HG02623 (cell line): ENCODE measurements around the gene PAK3.

ENCODE experiments used
- ATAC-seq: cut with Tn5 transposase; IDR thresholded peaks from one replicate; pipeline ENCODE4 v1.9.1; 2021; ENCODE audit warnings: moderate library complexity; ENCODE audit not compliant: unreplicated experiment

PAK3 gene

DNA sequence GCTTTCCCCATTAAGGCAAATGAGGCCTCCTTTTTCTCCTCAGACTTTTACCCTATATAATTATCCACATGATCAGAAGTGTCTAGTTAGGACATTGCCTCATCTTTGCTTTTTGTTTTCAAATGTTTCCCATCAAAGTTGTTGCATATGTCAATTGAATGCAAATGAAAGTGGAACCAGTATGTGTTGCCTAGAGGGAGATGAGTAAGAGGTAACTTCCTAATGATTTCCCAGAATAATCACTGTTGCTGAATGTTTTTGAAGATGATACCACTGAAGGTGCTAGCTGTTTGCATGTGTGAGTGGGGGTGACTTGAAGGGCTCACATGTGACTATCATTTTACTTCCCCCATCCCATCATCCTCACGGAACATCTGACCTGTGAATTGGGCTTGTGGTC lies 33.9 kb downstream of the PAK3 start:
- ATAC-seq = no peak

DNA sequence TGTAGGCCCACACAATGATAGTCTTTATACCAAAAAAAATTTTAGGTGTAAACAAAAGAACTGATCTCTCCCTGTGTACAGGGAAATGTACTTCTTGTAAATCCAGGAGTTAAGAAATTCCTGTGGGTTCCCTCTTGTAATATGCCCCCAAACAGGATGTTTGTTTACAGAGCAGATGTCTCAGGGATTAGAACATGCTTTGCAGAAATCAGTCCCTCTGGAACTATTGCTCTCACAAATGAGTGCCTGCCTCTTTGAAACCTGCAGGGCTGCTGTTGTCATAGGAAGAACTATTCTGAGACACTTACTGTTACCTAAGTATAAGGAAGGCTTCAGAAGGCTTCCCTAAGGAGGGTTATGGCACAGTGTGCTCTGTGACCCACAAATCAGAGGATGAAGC lies 35.6 kb downstream of the PAK3 start:
- no peak for ATAC-seq

DNA sequence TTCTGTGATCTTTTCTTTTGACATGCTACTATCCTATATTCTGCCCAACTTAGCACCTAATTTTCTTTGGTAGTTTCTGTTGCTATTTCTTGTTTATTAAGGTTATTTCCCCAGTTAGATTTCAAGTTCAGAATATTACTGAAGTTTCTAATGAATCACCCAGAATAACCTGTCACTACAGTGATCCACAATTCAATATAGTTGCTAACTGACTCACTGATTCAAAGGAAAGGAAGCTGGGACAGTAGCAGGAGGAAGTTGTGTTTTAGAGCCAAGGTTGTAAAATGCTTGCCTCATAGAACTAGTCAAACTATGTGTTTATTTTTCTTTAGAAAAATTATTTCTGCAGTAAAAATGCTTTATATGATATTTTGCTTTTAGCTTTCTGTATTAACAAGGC lies 37.4 kb downstream of the PAK3 start:
- ATAC-seq = no peak

DNA sequence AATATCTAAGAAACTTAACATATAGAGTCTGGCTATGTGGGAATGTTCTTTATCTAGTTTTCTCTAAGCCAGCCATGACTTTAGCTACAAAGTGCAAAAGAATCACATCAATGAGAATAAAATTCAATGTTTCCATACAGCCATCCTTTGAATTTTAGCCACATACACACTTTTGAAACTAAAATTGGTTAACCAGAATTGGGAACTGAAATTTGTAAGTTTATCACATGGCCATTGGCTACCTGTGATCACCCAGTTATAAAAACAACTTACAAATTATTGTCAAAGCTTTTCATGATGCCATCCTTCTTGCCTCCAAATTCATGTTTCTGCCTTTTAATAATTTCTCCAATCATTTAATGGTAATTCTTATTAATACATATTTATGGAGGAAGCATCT lies 49.9 kb downstream of the PAK3 start:
- no peak for ATAC-seq

DNA sequence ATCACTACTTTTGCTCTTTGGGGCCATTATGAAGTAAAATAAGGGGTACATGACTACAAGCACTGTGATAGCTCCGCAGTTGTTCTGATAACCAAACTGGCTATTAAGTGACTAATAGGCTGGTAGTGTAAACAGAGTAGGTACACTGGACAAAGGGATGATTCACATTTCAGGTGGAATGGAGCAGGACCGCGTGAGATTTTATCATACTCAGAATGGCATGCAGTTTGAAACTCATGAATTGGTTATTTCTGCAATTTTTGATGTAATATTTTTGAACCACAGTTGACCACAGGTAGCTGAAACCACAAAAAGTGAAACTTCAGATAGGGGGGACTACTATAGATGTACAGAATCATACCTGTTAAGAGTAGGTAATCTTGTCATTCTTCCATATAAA lies 55.8 kb downstream of the PAK3 start:
- ATAC-seq = no peak

DNA sequence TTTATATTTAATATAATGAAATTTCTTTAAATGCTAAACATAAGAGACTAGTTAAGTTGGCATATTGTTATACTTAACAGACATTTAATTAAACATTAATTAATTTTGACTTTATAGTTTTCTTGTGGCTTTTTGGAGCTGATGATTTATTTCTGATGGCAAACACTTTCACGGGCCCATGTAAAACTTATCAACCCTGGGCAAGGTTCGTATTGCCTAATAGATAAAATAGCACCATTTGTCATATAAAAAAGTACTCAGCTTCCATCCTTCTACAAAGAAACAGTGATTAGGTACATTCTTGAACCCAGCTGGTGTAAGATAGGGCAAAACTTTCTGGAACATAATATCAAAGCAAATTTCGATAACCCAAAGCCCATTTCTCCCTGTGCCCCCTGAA lies 63.2 kb downstream of the PAK3 start:
- ATAC-seq = no peak

DNA sequence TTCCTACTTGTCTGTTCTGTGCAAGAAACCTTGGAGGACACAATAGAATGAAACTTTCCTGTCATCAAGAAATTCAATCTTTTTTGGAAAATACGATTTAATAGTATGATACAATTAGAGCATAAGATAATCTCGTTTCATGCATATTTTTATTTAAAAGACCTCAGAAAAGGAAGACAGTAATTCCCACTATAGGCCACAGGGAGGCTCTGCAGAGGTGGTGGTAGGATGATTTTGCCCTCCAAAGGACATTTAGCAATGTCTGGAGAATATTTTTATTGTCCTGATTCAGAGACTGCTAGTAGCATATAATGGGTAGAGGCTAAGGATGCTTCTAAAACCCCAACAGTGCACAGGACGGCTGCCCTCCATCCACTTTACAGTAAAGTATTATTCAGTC lies 68.7 kb downstream of the PAK3 start:
- ATAC-seq = no peak

DNA sequence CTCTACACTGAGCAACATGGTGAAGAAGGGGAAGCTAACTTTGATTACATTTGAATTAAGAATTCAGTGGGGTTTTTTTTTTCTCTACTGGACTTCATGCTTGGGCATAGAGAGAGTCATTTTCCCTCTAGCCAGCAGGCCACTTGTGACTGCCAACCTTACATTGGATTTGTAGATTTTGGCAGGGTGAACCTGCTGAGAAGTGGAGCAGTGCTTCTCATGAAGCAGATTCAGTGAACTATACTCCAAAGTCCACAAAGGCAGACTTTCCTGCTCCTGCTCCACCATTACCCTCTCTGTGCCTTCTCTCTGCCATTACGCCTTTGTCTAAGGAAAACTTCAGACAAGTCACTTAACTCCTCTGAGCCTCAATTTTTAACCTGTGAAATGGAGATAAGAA lies 69.9 kb downstream of the PAK3 start:
- no peak for ATAC-seq

DNA sequence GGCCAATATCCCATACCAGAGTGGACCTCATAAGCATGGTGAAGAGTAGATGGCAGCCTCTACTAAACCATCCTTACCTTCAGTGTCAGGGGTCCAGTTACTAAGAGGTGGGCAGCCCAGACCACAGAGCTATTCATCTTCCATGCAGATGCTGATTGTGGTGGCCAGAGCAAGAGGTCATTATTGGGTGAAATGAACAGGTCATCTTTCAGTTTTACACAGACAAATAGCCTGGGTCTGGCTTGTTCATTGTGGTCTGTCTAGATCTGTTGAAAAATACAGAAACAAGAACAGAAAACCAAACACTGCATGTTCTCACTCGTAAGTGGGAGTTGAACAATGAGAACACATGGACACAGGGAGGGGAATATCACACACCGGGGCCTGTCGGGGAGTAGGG lies 71.3 kb downstream of the PAK3 start:
- ATAC-seq = peak; percentile 70

DNA sequence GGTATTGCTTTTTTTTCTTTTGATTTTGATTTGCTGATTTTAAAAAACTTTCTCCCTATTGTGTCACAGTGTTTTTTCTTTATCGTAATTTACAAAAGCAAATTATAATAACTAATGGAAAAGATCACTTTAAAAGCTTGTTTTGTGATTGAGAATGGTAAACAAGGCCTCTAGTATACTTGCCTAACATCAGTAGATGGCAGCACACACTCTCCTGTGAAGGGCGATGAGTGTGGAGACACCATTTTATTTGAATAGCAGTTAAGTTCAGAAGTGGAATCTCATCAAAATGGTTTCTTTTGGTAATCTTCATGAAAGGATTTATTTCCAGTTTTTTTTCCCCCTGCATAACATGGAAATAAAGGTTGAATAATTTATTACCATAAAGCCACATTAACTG lies 72.3 kb downstream of the PAK3 start:
- no peak for ATAC-seq

DNA sequence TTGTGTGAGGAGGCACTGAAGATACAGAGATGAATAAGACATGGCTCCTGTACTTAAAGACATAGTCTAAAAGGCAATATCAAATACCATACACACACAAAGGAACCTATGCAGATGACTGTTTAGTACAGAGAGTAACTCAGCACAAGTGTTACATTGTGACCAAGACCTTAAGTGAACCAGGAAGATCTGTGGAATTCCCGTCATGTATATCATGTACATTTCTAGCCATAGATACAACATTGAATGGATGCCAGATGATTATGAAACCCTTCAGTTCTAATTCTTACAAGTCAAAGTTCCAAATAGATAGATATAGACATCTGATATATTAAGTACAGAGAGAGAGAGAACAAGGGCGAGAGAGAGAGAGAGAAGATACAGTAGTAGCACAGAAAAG lies 73.2 kb downstream of the PAK3 start:
- ATAC-seq = no peak

DNA sequence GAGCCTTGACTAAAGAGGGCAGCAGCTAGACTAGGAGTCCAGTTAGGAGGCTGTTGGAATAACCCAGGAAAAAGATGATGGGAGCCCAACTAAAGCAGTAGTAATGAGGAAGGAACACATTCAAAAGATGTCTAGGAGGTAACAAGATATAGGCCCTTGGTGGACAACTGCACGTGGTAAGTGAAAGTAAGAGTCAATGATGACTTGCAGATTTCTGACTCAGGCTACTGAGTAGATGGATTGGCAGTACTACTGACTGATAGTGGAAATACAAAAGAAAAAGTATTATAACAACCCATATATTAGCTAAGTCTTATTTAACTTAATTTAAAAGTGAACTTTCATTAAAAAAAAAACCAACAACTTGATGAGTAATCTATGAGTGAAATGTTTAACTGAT lies 74.0 kb downstream of the PAK3 start:
- ATAC-seq = no peak

DNA sequence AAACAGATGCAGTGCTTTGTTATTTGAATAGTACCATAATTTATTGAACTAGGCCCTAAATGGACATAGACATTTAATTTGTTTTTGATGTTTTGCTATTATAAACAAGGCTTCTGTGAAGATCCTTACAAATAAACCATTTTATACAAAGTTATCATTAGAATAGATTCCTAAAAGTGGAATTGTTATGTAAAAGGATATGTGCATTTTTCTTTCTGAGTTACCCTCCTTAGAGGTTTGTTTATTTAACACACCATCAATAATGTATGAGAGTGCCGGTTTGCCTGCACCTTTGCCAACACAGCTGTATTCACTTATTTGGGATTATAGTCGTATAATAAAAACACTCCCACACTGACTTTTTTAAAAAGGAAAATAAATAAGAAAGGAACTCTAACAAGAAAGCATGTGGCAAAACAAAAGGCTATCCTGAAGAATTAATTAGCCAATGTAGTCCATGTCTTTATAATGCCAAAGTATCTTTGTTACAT lies 84.8 kb downstream of the PAK3 start:
- no peak for ATAC-seq

DNA sequence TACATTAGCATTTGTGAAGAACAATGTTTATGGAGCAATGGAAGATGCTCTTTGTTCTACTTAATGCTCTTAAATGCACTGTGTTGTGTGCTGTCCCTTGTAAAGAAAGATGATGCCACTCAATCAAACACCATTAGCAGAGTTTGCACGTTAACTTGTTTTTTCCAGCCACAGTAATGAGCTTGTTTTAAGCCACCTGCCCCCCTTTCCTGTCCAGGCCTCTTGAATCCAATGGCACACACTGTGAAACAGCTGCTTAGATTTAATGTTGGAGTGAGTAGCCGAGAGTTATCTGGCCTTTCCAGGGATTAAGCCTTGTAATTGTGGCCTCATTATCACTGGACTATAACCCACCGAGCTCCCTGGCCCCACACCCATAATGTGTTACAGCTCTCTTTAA lies 86.0 kb downstream of the PAK3 start:
- ATAC-seq = no peak

DNA sequence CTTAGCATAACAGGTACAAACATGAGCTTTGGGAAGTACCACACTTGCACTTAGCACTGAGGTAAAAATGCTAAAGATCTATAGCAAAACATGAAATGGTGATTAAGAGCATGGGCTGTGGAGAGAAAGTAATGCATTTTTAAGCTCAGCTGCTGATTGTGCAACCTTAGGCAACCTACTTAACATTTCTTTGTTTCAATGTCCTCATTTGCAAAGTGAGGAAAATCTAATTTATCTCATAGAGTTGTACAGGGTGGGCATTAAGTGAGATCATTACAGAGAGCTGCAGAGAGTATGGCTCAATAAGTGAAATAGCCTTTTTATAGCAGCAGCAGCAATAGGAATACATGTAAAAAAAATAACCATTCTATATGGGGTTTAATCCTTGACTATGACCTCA lies 87.0 kb downstream of the PAK3 start:
- ATAC-seq = no peak

DNA sequence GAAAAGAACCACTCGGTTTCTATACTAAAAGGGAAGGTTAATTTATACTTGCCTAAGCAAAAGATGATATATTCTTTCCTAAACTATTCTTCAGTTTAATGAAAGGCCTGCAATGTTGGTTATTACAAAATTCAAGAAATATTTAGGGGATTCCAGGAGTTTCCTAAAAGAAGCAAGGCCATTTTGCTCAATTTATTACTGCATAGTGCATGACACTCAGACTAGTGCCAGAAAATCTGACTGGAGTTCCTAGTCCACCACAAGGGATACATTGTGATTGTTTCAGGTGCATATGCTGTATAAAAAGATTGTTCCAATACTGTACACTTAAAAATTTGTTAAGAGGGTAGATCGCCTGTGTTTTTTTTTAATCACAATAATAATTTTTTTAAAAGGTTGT lies 95.6 kb downstream of the PAK3 start:
- ATAC-seq = no peak

DNA sequence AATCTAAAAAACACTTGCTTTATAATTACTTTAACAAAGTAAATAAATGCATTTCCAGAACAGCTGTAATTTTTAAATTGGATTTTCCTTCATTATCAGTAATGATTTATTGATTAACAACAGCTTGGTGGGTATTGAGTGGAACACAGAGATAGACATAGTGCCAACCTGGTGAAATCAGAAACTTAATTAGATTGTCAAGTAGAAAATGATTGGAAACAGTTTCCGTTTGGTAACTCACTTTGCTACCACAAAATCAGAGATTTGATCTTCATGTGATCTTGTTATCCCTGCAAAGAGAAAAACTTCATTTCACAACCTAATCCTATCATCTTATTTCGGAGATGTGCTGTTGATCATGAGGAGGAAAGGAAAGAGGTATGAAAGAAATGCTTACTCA lies 103.5 kb downstream of the PAK3 start:
- ATAC-seq = no peak

DNA sequence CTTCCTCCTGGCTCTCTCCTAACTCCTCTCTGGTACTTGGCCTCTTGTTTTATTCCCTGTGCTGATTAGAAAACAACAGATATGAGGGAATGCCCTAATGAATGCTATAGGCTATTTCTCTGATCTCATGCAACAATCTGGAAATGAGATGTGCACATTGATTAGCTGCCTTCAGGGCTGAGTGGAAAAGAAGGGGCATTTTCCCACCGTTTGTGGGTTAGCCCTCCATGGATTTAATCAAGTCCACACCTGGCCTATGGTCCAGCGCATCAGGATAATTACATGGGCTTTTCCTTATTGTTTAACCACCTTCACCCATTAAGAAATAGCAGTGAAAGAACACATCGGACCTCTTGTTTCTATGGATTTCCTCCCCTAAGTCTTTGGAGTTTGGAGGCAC lies 104.3 kb downstream of the PAK3 start:
- ATAC-seq = no peak

DNA sequence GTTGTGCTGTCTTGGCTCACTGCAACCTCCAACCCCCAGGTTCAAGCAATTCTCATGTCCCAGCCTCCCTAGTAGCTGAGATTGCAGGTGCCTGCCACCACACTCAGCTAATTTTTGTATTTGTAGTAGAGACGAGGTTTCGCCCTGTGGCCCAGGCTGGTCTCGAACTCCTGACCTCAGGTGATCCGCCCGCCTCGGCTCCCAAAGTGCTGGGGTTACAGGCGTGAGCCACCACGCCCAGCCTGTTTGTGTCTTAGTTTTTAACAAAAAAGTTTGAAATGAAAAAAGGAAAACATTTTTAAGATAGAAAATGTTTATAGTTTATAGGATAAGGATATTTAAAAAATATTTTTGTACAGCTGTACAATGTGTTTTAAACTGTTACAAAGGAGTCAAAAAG lies 111.9 kb downstream of the PAK3 start:
- ATAC-seq = no peak

DNA sequence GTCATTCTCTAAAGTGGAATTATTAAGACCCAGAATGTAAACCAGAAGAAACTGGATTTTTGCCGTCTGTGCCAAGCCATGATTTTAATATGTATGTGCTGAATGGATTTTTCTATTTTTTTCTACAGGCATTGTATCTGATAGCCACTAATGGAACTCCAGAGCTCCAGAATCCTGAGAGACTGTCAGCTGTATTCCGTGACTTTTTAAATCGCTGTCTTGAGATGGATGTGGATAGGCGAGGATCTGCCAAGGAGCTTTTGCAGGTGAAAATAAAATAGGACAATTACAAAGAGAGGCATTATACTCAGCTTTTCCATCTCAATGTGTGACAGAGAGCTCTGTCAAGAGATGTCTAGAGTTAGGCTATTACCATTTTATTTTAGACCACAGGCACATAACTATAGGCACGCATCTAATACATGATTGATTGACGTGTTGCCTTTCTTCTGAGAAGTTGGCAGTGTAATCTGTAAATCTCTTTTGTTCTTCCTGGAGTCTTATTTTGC lies 120.4 kb downstream of the PAK3 start:
- ATAC-seq = no peak

DNA sequence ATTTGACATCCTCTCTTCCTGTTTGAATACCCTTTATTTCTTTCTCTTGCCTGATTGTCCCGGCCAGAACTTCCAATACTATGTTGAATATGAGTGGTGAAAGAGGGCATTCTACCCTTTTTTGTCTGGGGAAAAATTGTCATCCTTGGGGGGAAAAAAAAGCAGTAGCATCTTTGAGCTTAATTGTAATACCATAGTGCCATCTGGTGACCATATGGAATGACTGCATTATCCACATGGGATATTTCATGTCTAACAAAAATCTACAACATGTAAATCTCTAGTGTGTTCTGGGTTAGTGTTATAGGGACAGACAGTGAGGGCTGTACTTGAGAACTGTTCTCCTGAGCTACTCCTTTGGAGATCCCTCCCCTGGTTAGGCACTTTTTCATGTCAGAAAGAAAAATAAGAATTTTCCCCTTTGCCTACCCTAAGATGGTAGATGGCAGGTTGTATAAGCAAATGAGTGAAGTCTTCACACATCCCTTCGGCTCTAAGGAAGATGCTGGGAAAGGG lies 148.3 kb downstream of the PAK3 start:
- no peak for ATAC-seq

DNA sequence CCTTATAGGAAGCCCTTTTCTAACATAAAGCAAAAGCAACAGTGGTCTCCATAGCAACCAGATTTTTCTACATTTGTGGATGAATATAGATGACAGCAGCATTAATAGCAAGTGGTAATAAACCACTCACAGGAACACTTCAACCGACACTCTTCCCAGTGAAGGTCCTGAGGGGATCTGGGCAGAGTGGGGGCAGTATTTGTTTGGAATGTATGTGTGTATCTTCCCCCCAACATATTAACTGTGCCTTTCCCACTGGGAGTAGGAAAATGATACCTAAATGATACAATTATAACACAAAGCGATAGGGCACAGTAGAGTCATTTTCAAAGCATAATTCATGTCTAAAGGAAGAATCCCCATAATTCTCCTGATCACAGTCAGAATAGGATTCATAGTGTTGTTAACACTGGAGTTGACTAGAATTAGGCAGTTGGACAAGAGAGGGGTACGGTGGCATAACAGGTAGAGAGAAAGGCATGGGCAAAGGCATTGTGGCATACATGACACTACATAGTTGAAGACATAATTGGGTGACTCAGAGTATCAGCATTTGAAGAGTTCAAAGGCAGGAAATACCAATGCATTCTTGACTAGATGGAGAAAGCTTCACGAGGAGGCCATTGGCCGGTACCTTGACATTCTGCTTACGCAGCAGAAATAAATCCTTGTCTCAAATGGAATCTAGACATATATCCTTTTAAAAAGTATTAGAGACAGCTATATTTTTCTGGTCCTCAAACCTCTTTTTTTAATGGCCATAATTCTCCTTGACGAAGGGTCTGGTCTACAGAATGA lies 159.1 kb downstream of the PAK3 start:
- no peak for ATAC-seq

DNA sequence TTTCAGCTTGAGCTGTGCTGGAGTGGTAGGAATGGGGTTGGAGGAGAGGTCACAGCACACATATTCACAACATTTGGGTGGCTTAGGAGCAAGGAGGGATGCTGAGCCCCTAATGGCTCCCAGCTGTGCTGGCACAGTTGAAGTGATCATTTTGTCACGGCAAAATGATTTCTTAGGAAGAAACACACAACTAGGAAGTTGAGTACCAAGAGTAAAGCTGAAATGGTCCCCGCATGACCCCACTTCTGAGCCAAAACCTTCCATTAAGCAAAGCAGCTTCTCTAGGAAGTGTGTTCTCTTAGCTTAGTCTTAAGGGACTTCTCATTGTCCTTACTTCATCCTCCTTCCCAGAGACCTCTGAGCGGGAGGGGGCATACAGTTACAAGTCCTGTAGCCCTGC lies 161.7 kb downstream of the PAK3 start:
- ATAC-seq = no peak
